Measurements from ENCODE around the gene SUSD1.

Gene SUSD1

GRCh38 chr9:112041536-112042243 lies 133.4 kb downstream of the SUSD1 start:
- DNase-seq (ENCODE audit: low read depth), result no peak

GRCh38 chr9:112041199-112041535 lies 133.9 kb downstream of the SUSD1 start:
- no peak for DNase-seq (ENCODE audit: low read depth)

- DNase-seq (ENCODE audit: low read depth), result no peak
These were observed 137.1 kb downstream of the SUSD1 start for GRCh38 chr9:112038017-112038408.

- DNase-seq (ENCODE audit: low read depth), result no peak
These were observed 137.6 kb downstream of the SUSD1 start for GRCh38 chr9:112037281-112038016.

GRCh38 chr9:112035166-112035826 lies 139.8 kb downstream of the SUSD1 start:
- DNase-seq (ENCODE audit: low read depth), result no peak

- no peak for DNase-seq (ENCODE audit: low read depth)
These were observed 140.9 kb downstream of the SUSD1 start for GRCh38 chr9:112034216-112034611.

- DNase-seq (ENCODE audit: low read depth), result no peak
These were observed 141.6 kb downstream of the SUSD1 start for GRCh38 chr9:112033237-112034215.

- no peak for DNase-seq (ENCODE audit: low read depth)
These were observed 142.4 kb downstream of the SUSD1 start for GRCh38 chr9:112032743-112033142.

GRCh38 chr9:112032009-112032408 lies 143.1 kb downstream of the SUSD1 start:
- DNase-seq (ENCODE audit: low read depth), result no peak

- DNase-seq (ENCODE audit: low read depth), result no peak
These were observed 143.7 kb downstream of the SUSD1 start for GRCh38 chr9:112031400-112031799.

GRCh38 chr9:112029921-112030444 lies 145.1 kb downstream of the SUSD1 start:
- DNase-seq (ENCODE audit: low read depth), result no peak

GRCh38 chr9:112028242-112029221 lies 146.6 kb downstream of the SUSD1 start:
- DNase-seq (ENCODE audit: low read depth), result no peak

- no peak for DNase-seq (ENCODE audit: low read depth)
These were observed 149.2 kb downstream of the SUSD1 start for GRCh38 chr9:112025850-112026249.

GRCh38 chr9:112021742-112022141 lies 153.4 kb downstream of the SUSD1 start:
- no peak for DNase-seq (ENCODE audit: low read depth)

- no peak for DNase-seq (ENCODE audit: low read depth)
These were observed 154.2 kb downstream of the SUSD1 start for GRCh38 chr9:112020680-112021596.

- DNase-seq (ENCODE audit: low read depth), result no peak
These were observed 157.2 kb downstream of the SUSD1 start for GRCh38 chr9:112017878-112018277.

GRCh38 chr9:112015736-112016135 lies 159.4 kb downstream of the SUSD1 start:
- DNase-seq (ENCODE audit: low read depth), result no peak

GRCh38 chr9:112015149-112015548 lies 159.9 kb downstream of the SUSD1 start:
- DNase-seq (ENCODE audit: low read depth), result no peak

- DNase-seq (ENCODE audit: low read depth), result no peak
These were observed 161.8 kb downstream of the SUSD1 start for GRCh38 chr9:112013266-112013665.

All from CMK (cell line).